ENCODE measurements around the gene PTTG1.

Gene PTTG1

DNA sequence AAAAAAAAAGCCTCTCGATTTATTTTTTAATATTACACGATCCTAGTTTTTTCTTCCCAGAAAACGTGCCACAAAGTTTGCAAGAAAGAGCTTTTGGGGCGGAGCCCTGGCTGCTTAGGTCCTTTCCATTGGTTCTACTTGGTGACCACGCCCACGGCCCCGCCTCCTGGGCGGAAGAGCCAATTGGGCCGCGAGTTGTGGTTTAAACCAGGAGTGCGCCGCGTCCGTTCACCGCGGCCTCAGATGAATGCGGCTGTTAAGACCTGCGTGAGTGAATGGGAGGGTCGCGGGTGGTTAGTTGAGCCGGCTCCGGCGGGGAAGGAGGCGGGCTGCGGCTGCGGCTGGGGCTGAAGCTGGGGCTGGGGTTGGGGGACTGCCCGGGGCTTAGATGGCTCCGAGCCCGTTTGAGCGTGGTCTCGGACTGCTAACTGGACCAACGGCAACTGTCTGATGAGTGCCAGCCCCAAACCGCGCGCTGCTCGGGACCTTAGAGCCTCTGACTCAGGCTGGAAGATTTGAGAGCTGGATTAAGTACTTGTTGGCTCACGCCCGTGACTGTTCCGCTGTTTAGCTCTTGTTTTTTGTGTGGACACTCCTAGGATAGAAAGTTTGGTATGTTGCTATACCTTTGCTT is at the start of gene PTTG1:
TSS of gene PTTG1 (plus strand) at position 231 of the 634 bp plus-strand sequence. CDS start 458 bp downstream, outside the sequence.
- Mint-ChIP-seq H3K27me3 (no peaks in the 10 kb centered on the region), H3K4me3 (peak within 1 kb of the TSS; percentile 95), H3K36me3 (ENCODE audit: low read depth) (peaks cover 31% of the 10 kb centered on the region), H3K4me1 (ENCODE audit: low read depth) (peaks cover 81% of the 10 kb centered on the region), H3K27ac (peak within 1 kb of the TSS; percentile 95), H3K9me3 (no peaks in the 10 kb centered on the region)

DNA sequence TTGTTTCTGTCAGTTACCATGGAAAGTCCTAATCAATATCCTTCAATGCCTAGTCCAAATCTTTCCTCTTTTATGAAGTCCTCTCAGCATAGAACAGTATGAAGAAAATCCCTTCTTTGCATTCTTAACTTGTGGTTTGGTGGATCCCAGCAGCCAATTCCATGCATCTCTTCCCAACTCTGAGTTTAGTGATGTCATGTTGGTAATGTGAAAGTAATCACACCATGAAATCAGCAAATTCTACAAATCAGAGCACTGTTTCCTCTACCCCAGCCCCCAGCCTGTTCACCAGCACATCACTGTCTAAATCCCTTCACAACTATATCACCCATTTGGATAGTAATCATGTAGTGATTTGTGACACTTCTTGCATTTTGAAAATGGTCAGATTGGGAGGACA is 46.5 kb upstream of the PTTG1 start:
- Mint-ChIP-seq H3K27me3 (peaks cover 48% of the 10 kb centered on the region), H3K4me3 (no peak overlapping the region), H3K27ac (no peak overlapping the region), H3K9me3 (no peaks in the 10 kb centered on the region), H3K36me3 (ENCODE audit: low read depth) (no peaks in the 10 kb centered on the region), H3K4me1 (ENCODE audit: low read depth) (peaks cover 6% of the 10 kb centered on the region)

DNA sequence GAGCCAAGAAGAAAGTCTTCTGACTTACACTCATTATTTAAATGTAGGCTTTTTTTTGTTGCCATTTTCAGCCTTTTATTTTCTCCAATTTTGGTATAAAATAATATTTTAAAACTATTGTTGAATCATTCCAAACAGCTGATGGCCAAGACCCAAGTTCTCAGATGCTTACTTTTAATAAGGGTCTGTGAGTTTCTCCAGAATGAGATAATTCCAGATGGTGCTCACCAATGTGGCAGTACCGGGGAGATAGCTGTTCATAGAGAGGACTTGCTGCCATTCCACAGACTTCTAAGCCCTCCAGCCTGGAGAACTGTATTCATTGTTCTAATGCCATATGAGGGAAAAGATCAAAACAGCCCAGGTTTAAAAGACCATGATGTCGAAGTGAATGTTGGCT is 46.0 kb upstream of the PTTG1 start:
- H3K4me1 Mint-ChIP-seq (ENCODE audit: low read depth), result peaks cover 4% of the 10 kb centered on the region
- H3K27ac Mint-ChIP-seq, result no peak overlapping the region
- H3K27me3 Mint-ChIP-seq, result peaks cover 45% of the 10 kb centered on the region
- no peaks in the 10 kb centered on the region for H3K36me3 Mint-ChIP-seq (ENCODE audit: low read depth)
- H3K9me3 Mint-ChIP-seq, result no peaks in the 10 kb centered on the region
- no peak overlapping the region for H3K4me3 Mint-ChIP-seq

DNA sequence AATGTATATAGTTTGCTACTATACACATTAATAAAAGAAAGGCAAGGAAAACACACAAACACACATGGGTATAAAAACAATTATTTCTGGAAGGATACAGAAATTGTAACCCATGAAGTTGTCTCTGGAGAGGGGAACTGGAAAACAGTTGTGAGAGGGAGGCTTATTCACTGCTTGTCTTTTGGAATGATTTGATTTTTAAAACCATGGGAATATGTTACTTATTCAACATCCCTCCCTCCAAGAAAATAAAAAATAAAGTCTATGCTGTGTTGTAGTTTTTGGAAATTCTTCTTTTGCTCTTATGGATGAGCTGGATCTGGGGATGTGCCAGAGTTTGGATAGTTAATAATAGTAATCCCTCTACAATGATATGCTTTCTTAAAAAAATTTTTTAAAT is 45.2 kb upstream of the PTTG1 start:
- H3K27me3 Mint-ChIP-seq, result peaks cover 37% of the 10 kb centered on the region
- no peak overlapping the region for H3K4me3 Mint-ChIP-seq

DNA sequence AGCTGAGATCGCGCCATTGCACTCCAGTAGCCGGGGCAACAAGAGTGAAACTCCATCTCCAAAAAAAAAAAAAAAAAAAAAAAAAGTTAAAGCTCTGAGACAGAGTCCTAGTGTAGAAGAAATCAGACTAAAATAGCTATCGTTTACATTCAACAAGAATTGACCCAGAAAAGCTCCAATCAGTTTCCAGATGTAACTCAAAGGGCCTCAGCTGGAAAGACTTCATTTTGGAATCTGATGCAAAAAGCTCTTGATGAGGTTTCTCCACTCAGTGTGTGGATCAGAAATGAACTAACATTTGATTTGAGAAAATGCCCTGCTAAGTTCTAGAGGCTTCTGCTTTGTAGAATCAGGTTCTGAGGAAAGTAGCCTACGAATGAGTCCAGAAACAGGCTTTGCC is 44.0 kb upstream of the PTTG1 start:
- Mint-ChIP-seq H3K27me3 (peaks cover 31% of the 10 kb centered on the region), H3K27ac (no peak overlapping the region), H3K4me3 (no peak overlapping the region), H3K9me3 (no peaks in the 10 kb centered on the region), H3K36me3 (ENCODE audit: low read depth) (no peaks in the 10 kb centered on the region), H3K4me1 (ENCODE audit: low read depth) (no peaks in the 10 kb centered on the region)

More for the DNA sequence above, 45.2 kb upstream of the PTTG1 start:
- Mint-ChIP-seq H3K4me1 (ENCODE audit: low read depth) (no peaks in the 10 kb centered on the region), H3K9me3 (no peaks in the 10 kb centered on the region), H3K27ac (no peak overlapping the region), H3K36me3 (ENCODE audit: low read depth) (no peaks in the 10 kb centered on the region)

DNA sequence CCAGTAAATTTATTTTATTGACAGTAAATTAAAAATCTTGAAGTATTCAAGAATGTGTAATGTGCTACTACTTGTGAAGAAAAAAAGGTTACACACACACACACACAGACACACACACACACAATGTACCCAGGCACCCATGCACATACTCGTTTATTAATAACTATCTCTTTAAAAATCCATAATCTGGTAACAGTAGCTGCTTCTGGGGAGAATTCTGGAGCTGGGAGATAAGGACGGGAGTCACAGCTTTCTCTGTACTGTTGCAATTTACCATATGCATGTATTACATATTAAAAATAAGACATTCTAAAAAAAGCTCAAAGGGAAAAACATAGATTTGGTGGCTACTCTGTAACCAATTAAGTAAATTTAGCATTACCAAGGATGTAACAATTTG is 43.3 kb upstream of the PTTG1 start:
- Mint-ChIP-seq H3K27me3 (peaks cover 26% of the 10 kb centered on the region), H3K9me3 (no peaks in the 10 kb centered on the region), H3K4me1 (ENCODE audit: low read depth) (no peaks in the 10 kb centered on the region), H3K4me3 (no peak overlapping the region), H3K27ac (no peak overlapping the region), H3K36me3 (ENCODE audit: low read depth) (no peaks in the 10 kb centered on the region)

DNA sequence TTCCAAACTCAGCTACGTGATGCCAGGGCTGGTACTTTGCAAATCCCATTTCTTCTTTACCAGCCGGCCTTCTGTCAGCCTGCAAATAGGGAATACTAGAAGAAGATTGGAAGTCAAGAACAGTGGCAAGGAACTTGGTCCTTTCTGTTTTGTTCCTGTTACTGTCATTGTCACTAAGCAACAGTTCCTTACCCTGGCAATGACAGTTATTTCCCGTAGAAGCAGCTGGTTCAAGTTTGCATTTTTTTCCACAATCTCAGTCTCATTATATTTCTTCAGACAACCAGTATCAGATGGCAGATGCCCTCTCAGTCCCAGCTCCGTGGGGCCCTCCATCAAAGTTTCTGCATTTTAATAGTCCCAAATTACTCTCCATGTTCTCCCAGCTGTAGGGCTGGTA is 42.1 kb upstream of the PTTG1 start:
- H3K4me1 Mint-ChIP-seq (ENCODE audit: low read depth), result no peaks in the 10 kb centered on the region
- peaks cover 24% of the 10 kb centered on the region for H3K27me3 Mint-ChIP-seq
- H3K36me3 Mint-ChIP-seq (ENCODE audit: low read depth), result no peaks in the 10 kb centered on the region
- no peak overlapping the region for H3K27ac Mint-ChIP-seq
- H3K9me3 Mint-ChIP-seq, result no peaks in the 10 kb centered on the region
- H3K4me3 Mint-ChIP-seq, result no peak overlapping the region

DNA sequence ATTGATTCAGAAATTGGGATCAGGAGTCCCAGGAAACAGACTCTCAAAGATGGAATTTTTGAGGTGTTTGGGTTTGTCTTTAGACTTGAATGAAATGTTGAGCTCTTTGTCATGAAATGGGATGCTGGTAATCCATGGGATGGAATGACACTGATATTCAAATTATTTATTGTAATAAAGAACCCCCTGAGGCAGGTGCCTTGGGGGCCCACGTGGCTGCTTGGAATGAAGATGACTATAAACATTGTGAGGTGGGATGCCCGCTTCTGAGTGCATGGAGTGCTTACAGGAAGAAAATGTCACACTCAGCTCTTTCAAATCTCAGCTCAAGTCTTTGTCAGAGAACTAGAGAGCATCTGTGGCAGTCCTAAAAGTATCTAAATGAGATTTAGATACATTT is 41.6 kb upstream of the PTTG1 start:
- Mint-ChIP-seq H3K27ac (no peak overlapping the region), H3K9me3 (no peaks in the 10 kb centered on the region), H3K36me3 (ENCODE audit: low read depth) (no peaks in the 10 kb centered on the region), H3K27me3 (peaks cover 18% of the 10 kb centered on the region), H3K4me1 (ENCODE audit: low read depth) (no peaks in the 10 kb centered on the region), H3K4me3 (no peak overlapping the region)

DNA sequence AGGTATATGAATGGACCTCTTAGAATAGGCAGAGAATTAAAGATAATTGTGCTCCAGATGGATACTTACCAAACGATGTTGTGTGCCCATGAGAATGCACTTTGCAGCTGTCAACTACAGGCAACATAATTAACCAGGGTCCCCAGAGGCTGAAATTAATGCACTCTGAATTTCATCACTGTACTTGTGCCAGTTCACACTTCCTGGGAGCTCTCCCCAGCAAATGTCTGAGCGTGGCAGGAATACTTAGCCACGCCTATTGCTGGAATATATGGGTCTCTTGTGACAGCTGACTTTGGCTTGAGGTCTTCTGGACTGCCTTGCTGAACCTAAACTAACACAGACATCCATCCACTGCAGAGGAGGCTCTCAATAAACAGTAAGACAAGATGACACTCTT is 39.3 kb upstream of the PTTG1 start:
- Mint-ChIP-seq H3K9me3 (peaks cover 3% of the 10 kb centered on the region), H3K27ac (no peak overlapping the region), H3K4me3 (no peak overlapping the region), H3K27me3 (peaks cover 9% of the 10 kb centered on the region), H3K4me1 (ENCODE audit: low read depth) (no peaks in the 10 kb centered on the region), H3K36me3 (ENCODE audit: low read depth) (peaks cover 3% of the 10 kb centered on the region)

DNA sequence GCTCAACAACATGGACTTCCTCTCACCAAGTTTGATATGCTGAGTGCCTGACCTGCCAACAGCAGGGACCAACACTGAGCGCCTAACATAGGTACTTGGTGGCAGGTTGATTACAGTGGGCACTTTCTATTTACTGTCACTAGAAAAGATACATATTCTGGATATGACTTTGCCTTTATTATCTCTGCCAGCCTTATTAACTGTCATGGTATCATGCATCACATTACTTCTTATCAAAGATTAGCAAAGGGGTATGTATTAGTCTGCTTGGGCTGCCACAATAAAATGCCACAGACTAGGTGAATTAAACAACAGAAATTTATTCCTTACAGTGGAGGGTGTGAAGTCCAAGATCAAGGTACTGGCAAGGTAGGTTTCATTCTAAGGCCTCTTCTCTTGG is 37.0 kb upstream of the PTTG1 start:
- peaks cover 3% of the 10 kb centered on the region for H3K27me3 Mint-ChIP-seq

DNA sequence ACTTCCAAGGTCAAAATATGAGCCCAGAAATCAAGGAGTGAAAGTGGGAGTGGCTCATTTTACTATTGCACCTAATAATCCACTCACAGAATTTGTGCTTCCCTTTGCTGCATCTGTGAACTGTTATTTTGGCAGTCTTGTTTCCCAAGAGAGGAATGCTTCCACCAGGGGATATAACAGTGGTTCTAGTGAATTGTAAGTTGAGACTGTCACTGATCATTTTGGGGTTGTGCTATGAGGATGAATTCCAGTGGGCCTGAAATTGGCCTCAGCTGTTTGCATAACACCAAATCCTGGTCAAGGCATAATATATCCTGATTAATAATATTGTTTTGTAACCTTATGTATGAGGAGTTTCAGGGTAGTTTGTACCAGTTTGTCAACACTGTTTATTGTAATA is 36.2 kb upstream of the PTTG1 start:
- no peaks in the 10 kb centered on the region for H3K4me1 Mint-ChIP-seq (ENCODE audit: low read depth)
- H3K27me3 Mint-ChIP-seq, result peaks cover 3% of the 10 kb centered on the region
- peaks cover 10% of the 10 kb centered on the region for H3K36me3 Mint-ChIP-seq (ENCODE audit: low read depth)
- peaks cover 13% of the 10 kb centered on the region for H3K9me3 Mint-ChIP-seq
- H3K4me3 Mint-ChIP-seq, result no peak overlapping the region
- no peak overlapping the region for H3K27ac Mint-ChIP-seq

More for the DNA sequence above, 37.0 kb upstream of the PTTG1 start:
- Mint-ChIP-seq H3K9me3 (peaks cover 13% of the 10 kb centered on the region), H3K36me3 (ENCODE audit: low read depth) (peaks cover 10% of the 10 kb centered on the region), H3K4me1 (ENCODE audit: low read depth) (no peaks in the 10 kb centered on the region), H3K4me3 (no peak overlapping the region), H3K27ac (no peak overlapping the region)

DNA sequence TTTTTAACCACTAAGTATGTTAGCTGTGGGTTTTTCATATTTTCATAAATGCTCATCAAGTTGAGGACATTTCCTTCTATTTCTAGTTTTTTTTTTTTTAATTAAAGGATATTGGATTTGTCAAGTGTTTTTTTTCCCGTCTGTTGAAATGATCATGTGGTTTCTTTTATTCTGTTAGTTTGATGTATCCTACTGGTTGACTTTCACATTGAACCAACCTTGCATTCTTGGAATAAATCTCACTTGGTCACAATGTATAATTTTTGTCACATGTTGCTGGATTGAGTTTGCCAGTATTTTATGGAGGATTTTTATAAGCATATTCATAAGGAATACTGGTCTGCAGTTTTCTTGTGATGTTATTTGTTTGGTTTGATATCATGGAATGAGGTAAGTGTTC is 34.2 kb upstream of the PTTG1 start:
- peaks cover 13% of the 10 kb centered on the region for H3K9me3 Mint-ChIP-seq
- H3K27me3 Mint-ChIP-seq, result peaks cover 3% of the 10 kb centered on the region
- H3K4me1 Mint-ChIP-seq (ENCODE audit: low read depth), result no peaks in the 10 kb centered on the region
- H3K4me3 Mint-ChIP-seq, result no peak overlapping the region
- peaks cover 10% of the 10 kb centered on the region for H3K36me3 Mint-ChIP-seq (ENCODE audit: low read depth)
- H3K27ac Mint-ChIP-seq, result no peak overlapping the region

DNA sequence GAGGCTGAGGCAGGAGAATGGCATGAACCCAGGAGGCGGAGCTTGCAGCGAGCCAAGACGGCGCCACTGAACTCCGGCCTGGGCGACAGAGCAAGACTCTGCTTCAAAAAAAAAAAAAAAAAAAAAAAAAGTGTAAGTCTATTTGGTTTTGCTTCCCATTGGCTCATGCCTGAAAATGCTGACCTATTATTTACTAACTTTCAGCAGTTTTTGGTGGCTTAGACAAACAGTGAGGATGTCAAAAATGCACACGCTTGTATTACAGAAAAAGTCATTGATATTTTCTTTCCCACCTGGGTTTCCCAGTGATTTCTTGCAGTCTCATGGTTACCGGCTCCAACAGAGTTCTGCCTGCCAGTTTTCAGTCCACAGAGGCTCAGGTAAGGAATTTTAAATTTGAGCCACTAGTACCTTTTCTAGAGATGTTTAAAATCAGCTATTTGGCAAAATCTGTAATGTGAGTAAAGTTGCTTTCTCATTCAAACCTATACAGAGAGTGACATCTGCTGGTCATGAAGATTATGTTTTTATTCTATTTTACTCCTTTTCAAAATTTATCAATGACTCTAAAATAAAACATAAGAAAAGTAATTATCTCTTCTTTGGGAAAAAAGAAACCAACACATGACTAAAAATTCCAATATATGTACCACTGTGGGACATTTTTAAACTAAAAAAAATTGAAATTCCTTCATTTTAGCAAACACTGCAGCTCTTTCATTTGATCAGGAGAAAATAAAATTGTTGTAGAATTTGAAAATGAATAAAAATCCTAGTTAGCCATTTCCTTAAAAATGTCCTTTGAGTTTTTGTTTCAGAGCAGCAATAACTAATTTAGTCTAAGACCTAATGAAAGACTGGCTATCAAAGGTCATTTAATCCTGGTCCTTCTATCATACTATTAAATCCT is 30.6 kb upstream of the PTTG1 start:
- H3K4me1 Mint-ChIP-seq (ENCODE audit: low read depth), result no peaks in the 10 kb centered on the region
- H3K27ac Mint-ChIP-seq, result no peak overlapping the region
- no peaks in the 10 kb centered on the region for H3K27me3 Mint-ChIP-seq
- H3K9me3 Mint-ChIP-seq, result peaks cover 13% of the 10 kb centered on the region
- no peak overlapping the region for H3K4me3 Mint-ChIP-seq
- peaks cover 10% of the 10 kb centered on the region for H3K36me3 Mint-ChIP-seq (ENCODE audit: low read depth)

DNA sequence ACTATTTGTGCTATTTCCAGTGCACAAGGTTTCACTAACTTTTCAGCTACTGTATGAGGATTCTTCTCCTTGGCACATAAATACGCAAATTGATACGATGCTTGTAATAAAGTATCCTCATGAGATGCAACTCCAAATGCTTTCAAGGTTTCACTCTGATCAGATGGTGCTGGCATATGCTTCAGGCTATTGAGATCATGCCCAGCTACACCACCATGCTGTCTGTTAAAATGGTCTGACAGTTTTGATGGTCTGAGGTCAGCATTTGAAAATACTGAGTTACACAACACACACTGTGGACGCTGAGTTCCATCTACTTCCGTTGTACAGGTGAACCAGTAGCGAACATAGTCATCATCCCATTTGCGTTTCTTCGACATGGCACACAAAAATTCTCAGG is 26.5 kb upstream of the PTTG1 start:
- H3K27me3 Mint-ChIP-seq, result no peaks in the 10 kb centered on the region
- no peak overlapping the region for H3K27ac Mint-ChIP-seq
- no peaks in the 10 kb centered on the region for H3K36me3 Mint-ChIP-seq (ENCODE audit: low read depth)
- peaks cover 12% of the 10 kb centered on the region for H3K4me1 Mint-ChIP-seq (ENCODE audit: low read depth)
- no peaks in the 10 kb centered on the region for H3K9me3 Mint-ChIP-seq
- H3K4me3 Mint-ChIP-seq, result no peak overlapping the region

DNA sequence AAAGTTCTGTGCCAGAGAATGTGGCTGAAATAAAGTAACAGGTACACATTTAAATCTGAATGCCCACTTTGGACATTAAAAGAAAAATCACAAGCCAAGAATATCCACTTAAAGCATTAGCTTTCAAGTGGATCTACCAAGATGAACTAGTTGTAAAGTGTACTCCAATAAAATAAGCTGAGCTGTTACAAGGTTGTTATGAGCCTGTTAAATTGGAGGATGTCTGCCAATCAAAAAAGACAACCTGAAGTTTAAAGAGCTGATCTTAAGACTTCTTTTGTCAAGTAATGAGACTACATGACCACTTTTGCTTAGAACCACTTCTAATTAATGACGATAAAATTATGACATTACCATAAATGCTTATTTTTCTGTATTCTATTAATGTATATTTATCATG is 24.2 kb upstream of the PTTG1 start:
- Mint-ChIP-seq H3K4me1 (ENCODE audit: low read depth) (peaks cover 15% of the 10 kb centered on the region), H3K27me3 (no peaks in the 10 kb centered on the region), H3K36me3 (ENCODE audit: low read depth) (no peaks in the 10 kb centered on the region), H3K9me3 (no peaks in the 10 kb centered on the region), H3K27ac (no peak overlapping the region), H3K4me3 (no peak overlapping the region)

All from stimulated activated naive CD8-positive, alpha-beta T cell treated with anti-CD3 and anti-CD28 coated beads, Interleukin-15, Interleukin-2, amounts not matched to agents 100 ng/mL and 50 ng/mL, for 24 hours (primary cell).